Measurements from ENCODE around the gene SNX33.
"Not testable (repeated sequence)": the region's sequence is repeated elsewhere in the genome, so short reads cannot be mapped to it uniquely, and the experiment has no call there.

Gene SNX33

DNA sequence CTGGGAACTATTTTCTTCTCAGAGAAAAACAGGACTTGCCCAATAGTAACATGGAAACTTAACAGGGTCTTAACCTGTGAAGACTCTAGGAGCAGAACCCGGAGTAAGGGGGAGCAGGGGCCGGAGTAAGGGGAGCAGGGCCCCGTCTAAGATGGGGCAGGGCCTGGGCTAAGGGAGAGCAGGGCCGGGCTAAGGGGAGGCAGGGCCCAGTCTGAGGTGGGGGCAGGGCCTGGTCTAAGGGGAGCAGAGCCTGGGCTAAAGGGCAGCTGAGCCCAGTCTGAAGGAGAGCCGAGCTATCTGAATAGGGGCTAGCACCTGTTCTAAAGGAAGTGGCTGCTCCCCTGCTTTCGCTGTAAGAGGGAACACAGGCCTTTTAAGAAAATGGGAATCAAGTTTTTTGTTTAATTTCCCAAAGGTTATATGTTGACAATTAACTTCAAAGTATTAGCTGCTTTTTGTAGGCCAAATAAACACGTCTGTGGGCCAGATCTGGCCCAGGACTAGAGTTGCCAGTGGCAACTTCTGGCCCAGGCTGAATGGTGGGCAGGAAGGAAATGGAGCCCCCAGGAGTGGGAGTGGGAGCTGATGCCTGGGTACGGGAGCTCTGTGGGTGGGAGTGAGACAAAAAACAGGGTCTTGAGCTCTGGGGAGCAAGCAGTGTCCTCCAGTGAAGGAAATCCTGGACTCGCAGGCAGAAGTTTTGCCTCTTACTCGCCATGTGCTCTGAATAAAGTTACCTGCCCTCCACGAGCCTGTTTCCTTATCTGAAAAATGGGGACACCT, 32.5 kb downstream of the SNX33 start:
- no peak overlapping the region for H3K4me3 ChIP-seq (ENCODE audit: low read depth in 1 of 2, low read length in 2 of 2)
- ATAC-seq (ENCODE audit: insufficient read depth, low read depth), result no peak

DNA sequence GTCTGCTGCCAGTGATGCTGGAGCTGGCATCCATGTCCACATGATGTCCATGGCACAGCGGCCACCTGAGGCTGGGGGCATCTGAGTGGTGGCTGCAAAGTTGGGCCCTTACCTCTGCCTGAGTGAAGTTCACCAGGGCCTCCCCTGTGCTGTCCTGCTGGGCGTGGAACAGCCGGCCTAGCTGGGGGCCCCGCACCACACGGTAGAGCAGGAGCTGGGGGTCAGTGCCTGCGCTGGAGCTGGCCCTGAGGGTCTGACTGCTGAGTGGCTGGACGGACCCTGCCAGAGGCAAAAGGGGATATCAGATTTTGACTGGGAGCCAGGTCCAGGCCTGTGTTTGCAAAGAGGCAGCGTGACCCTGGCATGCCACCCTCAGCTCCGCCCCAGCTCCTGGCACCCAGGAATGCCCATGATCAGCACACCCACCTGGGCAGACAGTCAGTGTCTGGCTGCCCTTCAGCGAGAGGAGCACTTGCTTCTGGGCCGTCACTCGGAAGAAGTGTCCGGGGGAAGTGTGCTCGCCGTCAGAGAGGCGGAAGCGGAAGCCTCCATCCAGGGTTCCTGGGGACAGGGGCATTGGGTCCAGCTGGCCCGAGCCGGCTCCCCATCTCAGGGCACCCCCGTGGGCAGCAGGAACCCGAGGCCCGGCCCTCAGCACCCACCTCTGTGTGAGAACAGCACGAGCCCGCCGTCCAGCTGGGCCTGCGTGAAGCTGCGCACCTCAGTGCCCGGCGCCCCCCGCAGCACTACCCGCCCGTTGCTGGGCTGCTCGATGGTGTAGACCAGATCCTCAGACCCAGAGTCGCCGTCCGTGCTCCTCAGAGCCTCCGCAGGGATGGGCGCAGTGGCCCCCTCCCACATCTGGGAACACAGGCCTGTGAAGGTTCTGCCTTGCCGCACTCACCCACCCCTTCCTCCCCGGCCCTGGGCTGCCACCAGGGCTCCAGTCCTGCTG, 34.7 kb downstream of the SNX33 start:
- Histone ChIP-seq H3K4me2 (ENCODE audit: insufficient read depth, low read length) (no peak overlapping the region), H3K36me3 (ENCODE audit: insufficient read depth, low read length) (no peaks in the 10 kb centered on the region), H3K79me2 (ENCODE audit: insufficient read depth, low read length) (no peaks in the 10 kb centered on the region), H3K4me1 (ENCODE audit: insufficient read depth, low read length) (peaks cover 3% of the 10 kb centered on the region; the same call in 1 of the 2 replicates), H3K9ac (ENCODE audit: low read depth, low read length) (no peak overlapping the region), H3K4me3 (ENCODE audit: low read depth in 1 of 2, low read length in 2 of 2) (no peak overlapping the region), H2AFZ (ENCODE audit: low read depth, low read length) (no peak overlapping the region), H3K27ac (ENCODE audit: low read length) (no peak overlapping the region), H3K9me3 (ENCODE audit: insufficient read depth, low read length, severe bottlenecking) (no peaks in the 10 kb centered on the region), H4K20me1 (ENCODE audit: insufficient read depth, low read length) (no peaks in the 10 kb centered on the region), H3K27me3 (ENCODE audit: insufficient read depth, low read length, poor library complexity) (no peaks in the 10 kb centered on the region)
- ATAC-seq (ENCODE audit: insufficient read depth, low read depth), result no peak
- no peak for DNase-seq
- no peak for TF ChIP-seq EZH2 (IDR thresholded peaks at IDR 0.05; ENCODE audit: borderline replicate concordance, low read depth, low read length, severe bottlenecking)
- TF ChIP-seq, protein P1, sequence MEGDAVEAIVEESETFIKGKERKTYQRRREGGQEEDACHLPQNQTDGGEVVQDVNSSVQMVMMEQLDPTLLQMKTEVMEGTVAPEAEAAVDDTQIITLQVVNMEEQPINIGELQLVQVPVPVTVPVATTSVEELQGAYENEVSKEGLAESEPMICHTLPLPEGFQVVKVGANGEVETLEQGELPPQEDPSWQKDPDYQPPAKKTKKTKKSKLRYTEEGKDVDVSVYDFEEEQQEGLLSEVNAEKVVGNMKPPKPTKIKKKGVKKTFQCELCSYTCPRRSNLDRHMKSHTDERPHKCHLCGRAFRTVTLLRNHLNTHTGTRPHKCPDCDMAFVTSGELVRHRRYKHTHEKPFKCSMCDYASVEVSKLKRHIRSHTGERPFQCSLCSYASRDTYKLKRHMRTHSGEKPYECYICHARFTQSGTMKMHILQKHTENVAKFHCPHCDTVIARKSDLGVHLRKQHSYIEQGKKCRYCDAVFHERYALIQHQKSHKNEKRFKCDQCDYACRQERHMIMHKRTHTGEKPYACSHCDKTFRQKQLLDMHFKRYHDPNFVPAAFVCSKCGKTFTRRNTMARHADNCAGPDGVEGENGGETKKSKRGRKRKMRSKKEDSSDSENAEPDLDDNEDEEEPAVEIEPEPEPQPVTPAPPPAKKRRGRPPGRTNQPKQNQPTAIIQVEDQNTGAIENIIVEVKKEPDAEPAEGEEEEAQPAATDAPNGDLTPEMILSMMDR (IDR thresholded peaks at IDR 0.05; ENCODE audit: borderline replicate concordance, extremely low read depth, low read length, poor library complexity, severe bottlenecking), result no peak

More for the DNA sequence above, 32.5 kb downstream of the SNX33 start:
- Histone ChIP-seq H3K27ac (ENCODE audit: low read length) (no peak overlapping the region), H3K27me3 (ENCODE audit: insufficient read depth, low read length, poor library complexity) (no peaks in the 10 kb centered on the region), H3K4me1 (ENCODE audit: insufficient read depth, low read length) (peaks cover 3% of the 10 kb centered on the region; the same call in 1 of the 2 replicates), H3K9ac (ENCODE audit: low read depth, low read length) (no peak overlapping the region), H2AFZ (ENCODE audit: low read depth, low read length) (no peak overlapping the region), H4K20me1 (ENCODE audit: insufficient read depth, low read length) (no peaks in the 10 kb centered on the region), H3K9me3 (ENCODE audit: insufficient read depth, low read length, severe bottlenecking) (no peaks in the 10 kb centered on the region), H3K79me2 (ENCODE audit: insufficient read depth, low read length) (no peaks in the 10 kb centered on the region), H3K36me3 (ENCODE audit: insufficient read depth, low read length) (no peaks in the 10 kb centered on the region), H3K4me2 (ENCODE audit: insufficient read depth, low read length) (no peak overlapping the region)
- no peak for TF ChIP-seq EZH2 (IDR thresholded peaks at IDR 0.05; ENCODE audit: borderline replicate concordance, low read depth, low read length, severe bottlenecking)
- DNase-seq, result no peak

DNA sequence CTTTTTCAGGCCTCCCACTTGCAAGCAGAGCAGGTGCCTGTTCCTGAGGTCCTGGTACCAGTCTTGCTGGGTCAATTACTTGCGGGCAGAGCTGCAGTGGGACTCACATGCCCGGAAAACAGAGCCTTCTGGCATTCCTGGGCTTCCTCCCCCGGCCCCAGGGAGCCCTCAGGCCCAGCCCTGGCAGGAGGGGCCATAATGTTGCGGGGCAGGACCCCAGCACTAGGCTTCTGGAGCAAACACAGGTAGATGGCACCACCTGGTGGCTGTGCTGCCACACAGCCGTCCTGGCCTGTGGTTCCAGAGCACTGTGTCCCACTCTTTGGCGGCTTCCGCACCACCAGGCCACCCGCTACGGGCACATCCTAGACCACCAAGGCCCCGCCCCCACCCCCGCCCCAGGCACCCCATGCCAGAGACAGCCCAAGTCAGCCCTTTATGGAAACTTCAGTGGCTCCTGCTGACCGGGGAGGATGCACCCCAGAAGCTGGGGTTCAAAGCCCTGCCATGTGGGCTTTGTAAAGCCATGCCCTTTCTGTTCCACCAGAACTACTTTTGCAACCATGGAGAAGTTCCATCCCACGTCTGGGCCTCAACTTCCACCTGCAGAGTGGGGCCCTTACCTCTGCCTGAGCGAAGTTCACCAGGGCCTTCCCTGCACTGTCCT, 36.1 kb downstream of the SNX33 start:
- not testable (repeated sequence) for H3K36me3 ChIP-seq (ENCODE audit: insufficient read depth, low read length); H2AFZ ChIP-seq (ENCODE audit: low read depth, low read length); H3K9ac ChIP-seq (ENCODE audit: low read depth, low read length); H3K27me3 ChIP-seq (ENCODE audit: insufficient read depth, low read length, poor library complexity); H3K9me3 ChIP-seq (ENCODE audit: insufficient read depth, low read length, severe bottlenecking); H3K27ac ChIP-seq (ENCODE audit: low read length); H3K4me3 ChIP-seq (ENCODE audit: low read depth in 1 of 2, low read length in 2 of 2); H4K20me1 ChIP-seq (ENCODE audit: insufficient read depth, low read length); H3K4me1 ChIP-seq (ENCODE audit: insufficient read depth, low read length); H3K79me2 ChIP-seq (ENCODE audit: insufficient read depth, low read length)
- TF ChIP-seq, protein P1 (IDR thresholded peaks at IDR 0.05; ENCODE audit: borderline replicate concordance, extremely low read depth, low read length, poor library complexity, severe bottlenecking), result peak; percentile 80
- peak; percentile 92 for ATAC-seq (ENCODE audit: insufficient read depth, low read depth)
- H3K4me2 ChIP-seq (ENCODE audit: insufficient read depth, low read length), result peak overlapping the region; percentile 27; the same call in 1 of the 2 replicates
- DNase-seq, result peak; percentile 75
